Panc1 (cell line): ENCODE data around the gene SBNO2. TPM values are rescaled to one million over a fixed set of nuclear protein-coding genes. Genes with fewer than 3 reads are reported as not detected.

ENCODE experiments used
- ATAC-seq: fragments of 200-7000 bp; cut with Tn5 transposase; 2 replicates; pipeline ENCODE4 v1.9.1; 2020; ENCODE audit warnings: mild to moderate bottlenecking, moderate library complexity
- BruUV-seq: library from RNA; stranded (reverse); fragments of 400-500 nt; replicated peaks from 2 replicates; lab custom pipeline; 2021; lab: Mats Ljungman, UMichigan
- CTCF ChIA-PET: fragments of 300-600 bp; sonication (Branson Sonifier 250); formaldehyde crosslinking; loops from one replicate; lab custom pipeline; 2022; ENCODE audit warnings: antibody characterized with exemption; lab: Charles Lee
- POLR2A ChIA-PET: fragments of 300-600 bp; sonication (Branson Sonifier 250); formaldehyde crosslinking; loops from one replicate; lab custom pipeline; 2022; ENCODE audit warnings: antibody characterized with exemption; lab: Charles Lee
- DNase-seq: peaks from one replicate; pipeline ENCODE4 v3.0.0-alpha.2; 2010; ENCODE audit warnings: low read depth, low spot score
- H3K27ac ChIP-seq: 2 replicates; pipeline ENCODE4 v1.5.1; 2011; ENCODE audit warnings: mild to moderate bottlenecking, low read length, inconsistent platforms
- H3K27me3 ChIP-seq: fragments of 200-500 bp; sonication (Bioruptor generic); 2 replicates; pipeline ENCODE4 v1.6.0; 2014; ENCODE audit warnings: low read length, inconsistent platforms; ENCODE audit not compliant: control insufficient read depth, insufficient read depth
- H3K36me3 ChIP-seq: fragments of 200-500 bp; sonication (Bioruptor generic); 2 replicates; pipeline ENCODE4 v1.5.1; 2014; ENCODE audit warnings: inconsistent platforms, mild to moderate bottlenecking, low read length, moderate library complexity; ENCODE audit not compliant: control insufficient read depth, insufficient read depth
- H3K4me1 ChIP-seq: 2 replicates; pipeline ENCODE4 v1.5.1; 2011; ENCODE audit warnings: inconsistent platforms, mild to moderate bottlenecking, low read length, moderate library complexity; ENCODE audit not compliant: control insufficient read depth, insufficient read depth
- H3K4me3 ChIP-seq, 2 experiments: 2 replicates each; pipeline ENCODE4 v1.5.1; 2011 to 2012; ENCODE audit warnings: low read depth in 2 of 2, low read length in 2 of 2, mild to moderate bottlenecking in 2 of 2, inconsistent platforms in 1 of 2, moderate library complexity in 1 of 2
- H3K9me3 ChIP-seq: fragments of 200-500 bp; sonication (Bioruptor generic); 2 replicates; pipeline ENCODE4 v1.5.1; 2014; ENCODE audit warnings: low read depth, mild to moderate bottlenecking, inconsistent platforms, low read length, moderate library complexity; ENCODE audit not compliant: control insufficient read depth, insufficient read depth
- CTCF ChIP-seq: fragments of 450-650 bp; IDR thresholded peaks from 2 replicates; pipeline ENCODE4 v1.5.1; 2017; ENCODE audit warnings: mild to moderate bottlenecking
- POLR2AphosphoS5 ChIP-seq: IDR thresholded peaks from 2 replicates; pipeline ENCODE4 v1.6.1; 2012; ENCODE audit warnings: mild to moderate bottlenecking, low read depth, low read length, moderate library complexity
- REST ChIP-seq, 2 experiments: IDR thresholded peaks; 2 replicates each; pipeline ENCODE4 v1.6.1; 2011 to 2012; ENCODE audit warnings: low read depth in 2 of 2, control low read depth in 1 of 2, low read length in 1 of 2, mild to moderate bottlenecking in 1 of 2, moderate library complexity in 1 of 2; ENCODE audit not compliant: insufficient read depth in 1 of 2
- SIN3A ChIP-seq: IDR thresholded peaks from 2 replicates; pipeline ENCODE4 v1.6.1; 2012; ENCODE audit warnings: low read depth, mild to moderate bottlenecking, low read length, moderate library complexity, borderline replicate concordance; ENCODE audit not compliant: insufficient read depth
- TCF7L2 ChIP-seq: IDR thresholded peaks from 2 replicates; pipeline ENCODE4 v1.6.1; 2011; ENCODE audit warnings: mild to moderate bottlenecking, low read depth, low read length, inconsistent platforms
- in situ Hi-C: cut with HindIII; loops from 2 replicates; pipeline ENCODE4 v1.10.0; 2016; ENCODE audit warnings: low sequenced_read_pairs, low pct_unique_long_range_greater_than_20kb
- intact Hi-C: fragments of 100-400 bp; cut with micrococcal nuclease; formaldehyde crosslinking; loops from one replicate; pipeline ENCODE4 v1.10.0; 2022; ENCODE audit not compliant: unreplicated experiment
- total RNA-seq: library from RNA; stranded (reverse); gene quantifications from one replicate; pipeline ENCODE4 v1.2.1, GENCODE V29; 2021; ENCODE audit not compliant: unreplicated experiment

SBNO2 gene
- total RNA-seq, 1 experiment from 2014 or later = 101 TPM

GRCh38 chr19:1161716-1162115, 12.4 kb downstream of the SBNO2 start:
- no peaks in the 10 kb centered on the region for H3K36me3 ChIP-seq
- H3K27me3 ChIP-seq = no peaks in the 10 kb centered on the region
- TF ChIP-seq SIN3A (no peak), TCF7L2 (no peak)
- H3K27ac ChIP-seq = 0 out of 2 replicates have a peak overlapping the region, but pooled peaks have one; percentile 51
- H3K9me3 ChIP-seq = no peaks in the 10 kb centered on the region
- H3K4me3 ChIP-seq = no peak overlapping the region
- in situ Hi-C loops = no loop called here
- peaks cover 41% of the 10 kb centered on the region for H3K4me1 ChIP-seq
- CTCF ChIA-PET = interaction anchor here (0.6 to 0.9 kb wide), 2 partner anchors 23 to 49 kb away, joined by 4 to 8 read pairs; no protein-coding TSS in a partner anchor
- POLR2A ChIA-PET = no interaction called here
- intact Hi-C loops = no loop called here
- BruUV-seq = no TSS peak
- ATAC-seq = peak; percentile 29
- DNase-seq = no peak

DNA sequence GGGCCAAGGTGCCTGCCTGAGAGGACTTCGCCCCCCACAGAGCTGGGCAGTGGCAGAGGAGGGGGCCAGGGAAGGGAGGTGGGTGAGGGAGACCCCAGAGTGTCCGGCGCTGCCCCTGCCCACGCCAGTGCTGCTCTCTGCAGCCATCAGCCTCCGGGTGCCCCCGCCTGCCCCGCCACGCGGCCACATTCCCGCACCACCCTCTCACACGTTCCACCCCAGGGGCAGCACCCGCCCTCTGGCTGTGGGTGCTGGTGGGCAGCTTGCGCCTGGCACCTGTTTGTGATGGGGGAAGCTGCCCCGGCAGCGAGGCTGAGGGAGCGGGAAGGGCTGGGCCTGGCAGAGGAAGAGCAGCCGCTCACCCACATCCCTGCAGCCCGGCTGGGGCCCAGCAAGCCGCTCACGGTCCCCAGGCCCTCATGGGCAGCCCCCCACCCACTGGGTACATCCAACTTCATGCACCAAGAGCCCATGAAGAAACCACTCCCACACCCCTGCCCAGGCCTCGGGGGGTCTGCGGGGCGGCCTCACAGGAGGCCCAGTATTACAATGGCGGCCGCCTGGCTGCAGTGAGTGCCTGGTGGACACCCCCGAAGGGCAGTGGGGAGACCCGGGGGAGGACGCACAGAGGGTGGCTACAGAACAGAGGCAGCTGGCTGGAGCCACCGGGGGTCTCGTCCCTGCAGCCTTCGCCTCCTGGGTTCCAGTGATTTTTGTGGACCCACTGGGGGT, 14.0 kb downstream of the SBNO2 start:
- POLR2A ChIA-PET = no interaction called here
- no peak for TF ChIP-seq CTCF
- TF ChIP-seq SIN3A = no peak
- no peak for TF ChIP-seq TCF7L2
- TF ChIP-seq POLR2AphosphoS5 = no peak; the same call in 1 of the 2 replicates
- no peak for TF ChIP-seq REST (IDR thresholded peaks at IDR 0.05; ENCODE audit: insufficient read depth in 1 of 2, low read depth in 2 of 2, low read length in 1 of 2)
- no peak for DNase-seq
- Histone ChIP-seq H3K9me3 (no peaks in the 10 kb centered on the region), H3K27me3 (no peaks in the 10 kb centered on the region), H3K36me3 (no peaks in the 10 kb centered on the region), H3K4me1 (peaks cover 52% of the 10 kb centered on the region), H3K27ac (peak overlapping the region; percentile 75), H3K4me3 (no peak overlapping the region)
- BruUV-seq = no TSS peak
- ATAC-seq = no peak
- CTCF ChIA-PET = no interaction called here
- in situ Hi-C loops = no loop called here
- intact Hi-C loops = no loop called here
